M059J (cell line): ENCODE measurements around the gene IRF9. TPM values are rescaled to one million over a fixed set of nuclear protein-coding genes. Genes with fewer than 3 reads are reported as not detected.

ENCODE experiments used
- DNase-seq: peaks from one replicate; pipeline ENCODE4 v3.0.0-alpha.2; 2012; ENCODE audit warnings: low read depth
- total RNA-seq: library from RNA; depleted of rRNA; stranded (reverse); fragments of >200 nt; shearing (Covaris generic); gene quantifications from 2 replicates; pipeline ENCODE4 v1.2.3, GENCODE V29; 2014

IRF9 gene
- total RNA-seq, 1 experiment from 2014 or later = 160 TPM

GRCh38 chr14:24131549-24131966 lies 29.5 kb upstream of the IRF9 start:
- DNase-seq = no peak

DNA sequence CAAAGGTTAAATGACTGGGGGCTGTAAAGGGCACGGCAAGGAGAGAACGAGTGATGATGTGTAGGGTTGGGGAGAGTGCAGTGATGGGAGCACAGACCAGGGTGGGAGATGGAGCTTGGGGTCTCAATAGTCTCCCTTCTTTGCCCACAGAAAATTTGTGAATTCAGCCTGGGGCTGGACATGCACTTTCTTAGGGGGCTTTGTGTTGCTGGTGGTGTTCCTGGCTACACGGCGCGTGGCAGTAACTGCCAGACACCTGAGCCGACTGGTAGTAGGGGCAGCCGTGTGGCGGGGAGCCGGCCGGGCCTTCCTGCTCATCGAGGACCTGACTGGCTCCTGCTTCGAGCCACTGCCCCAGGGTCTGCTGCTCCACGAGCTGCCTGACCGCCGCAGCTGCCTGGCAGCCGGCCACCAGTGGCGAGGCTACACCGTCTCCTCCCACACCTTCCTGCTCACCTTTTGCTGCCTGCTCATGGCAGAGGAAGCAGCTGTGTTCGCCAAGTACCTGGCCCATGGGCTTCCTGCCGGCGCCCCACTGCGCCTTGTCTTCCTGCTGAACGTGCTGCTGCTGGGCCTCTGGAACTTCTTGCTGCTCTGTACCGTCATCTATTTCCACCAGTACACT lies 28.9 kb upstream of the IRF9 start:
- DNase-seq = no peak

GRCh38 chr14:24132976-24133375 lies 28.1 kb upstream of the IRF9 start:
- no peak for DNase-seq

DNA sequence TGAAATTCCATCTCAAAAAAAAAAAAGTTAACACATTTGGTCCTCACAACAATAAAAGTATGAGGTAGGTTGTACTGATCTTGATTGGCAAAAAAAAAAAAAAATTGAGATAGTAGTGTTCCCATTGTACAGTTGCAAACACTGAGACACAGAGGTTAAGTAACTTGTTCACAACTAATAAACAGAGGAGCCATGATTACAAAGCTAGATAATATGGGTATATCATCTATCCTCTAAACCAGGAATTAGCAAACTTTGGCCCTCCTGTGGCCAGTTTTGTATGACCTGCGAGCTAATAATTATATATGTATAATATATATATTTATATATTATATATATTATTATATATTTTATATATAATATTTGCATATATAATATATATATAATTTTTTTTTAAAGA lies 27.3 kb upstream of the IRF9 start:
- no peak for DNase-seq

- no peak for DNase-seq
Observed at GRCh38 chr14:24135584-24135833, 25.6 kb upstream of the IRF9 start.

- DNase-seq = peak; percentile 81
Observed at GRCh38 chr14:24135834-24136683, 25.0 kb upstream of the IRF9 start, which contains the start of gene PSME1. Gene PSME1, plus strand, starts transcription at chr14:24136194. Its CDS starts 69 bp downstream, at chr14:24136263.

- DNase-seq = no peak
Observed at GRCh38 chr14:24136684-24137528, 24.2 kb upstream of the IRF9 start.

DNA sequence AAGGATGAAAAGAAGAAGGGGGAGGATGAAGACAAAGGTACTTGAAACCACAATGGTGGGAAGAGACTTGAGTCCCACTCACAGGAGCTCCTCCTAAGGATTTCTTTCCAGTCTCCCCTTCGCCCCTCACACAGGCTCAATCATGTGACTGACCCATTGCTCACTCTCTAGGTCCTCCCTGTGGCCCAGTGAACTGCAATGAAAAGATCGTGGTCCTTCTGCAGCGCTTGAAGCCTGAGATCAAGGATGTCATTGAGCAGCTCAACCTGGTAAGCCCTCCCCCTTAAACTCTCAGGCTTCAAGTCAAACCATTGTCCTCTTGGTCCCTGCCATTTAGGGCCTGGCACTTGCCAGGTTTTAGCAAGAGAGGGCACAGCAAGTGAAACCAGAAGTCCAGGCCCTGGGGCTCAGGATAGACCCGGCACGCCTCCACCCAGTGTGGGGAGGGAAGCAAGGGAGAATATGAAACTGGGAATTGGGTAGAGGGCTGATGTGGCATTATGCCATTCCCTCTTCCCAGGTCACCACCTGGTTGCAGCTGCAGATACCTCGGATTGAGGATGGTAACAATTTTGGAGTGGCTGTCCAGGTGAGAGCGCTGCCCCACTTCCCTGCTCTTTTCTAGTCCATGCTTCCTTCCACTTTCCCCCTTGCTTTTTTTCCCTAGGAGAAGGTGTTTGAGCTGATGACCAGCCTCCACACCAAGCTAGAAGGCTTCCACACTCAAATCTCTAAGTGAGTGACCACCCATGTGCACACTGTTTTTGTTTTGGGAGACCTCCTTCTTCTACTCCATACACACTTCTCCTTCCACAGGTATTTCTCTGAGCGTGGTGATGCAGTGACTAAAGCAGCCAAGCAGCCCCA lies 23.3 kb upstream of the IRF9 start:
- DNase-seq = no peak

DNA sequence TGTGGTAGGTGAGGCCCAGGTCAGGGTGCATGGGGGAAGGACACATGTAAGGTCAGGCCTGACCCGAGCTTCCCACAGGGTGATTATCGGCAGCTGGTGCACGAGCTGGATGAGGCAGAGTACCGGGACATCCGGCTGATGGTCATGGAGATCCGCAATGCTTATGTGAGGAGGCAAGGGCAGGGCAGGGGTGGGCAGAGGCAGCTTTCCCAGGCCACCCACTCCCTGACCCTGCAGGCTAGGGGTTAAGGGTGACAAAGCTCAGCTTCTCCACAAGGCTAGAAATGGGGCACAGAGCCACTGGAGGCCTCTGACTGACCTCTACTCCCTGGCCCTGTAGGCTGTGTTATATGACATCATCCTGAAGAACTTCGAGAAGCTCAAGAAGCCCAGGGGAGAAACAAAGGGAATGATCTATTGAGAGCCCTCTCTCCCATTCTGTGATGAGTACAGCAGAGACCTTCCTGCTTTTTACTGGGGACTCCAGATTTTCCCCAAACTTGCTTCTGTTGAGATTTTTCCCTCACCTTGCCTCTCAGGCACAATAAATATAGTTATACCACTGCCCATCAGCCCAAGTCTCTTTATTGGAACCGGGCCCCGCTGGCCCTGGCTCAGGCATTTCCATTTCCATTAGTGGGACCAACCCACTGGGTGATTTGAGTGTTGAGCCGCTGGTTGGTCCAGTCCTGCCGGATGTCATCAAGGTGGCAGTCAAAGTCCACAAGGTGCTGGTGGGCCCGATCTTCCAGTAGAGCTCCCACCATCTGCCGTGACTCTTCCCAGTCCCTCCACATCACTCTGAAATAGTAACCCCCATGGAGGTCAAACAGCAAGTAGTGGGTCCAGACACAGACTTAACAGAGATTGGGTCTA lies 22.4 kb upstream of the IRF9 start:
- DNase-seq = no peak

GRCh38 chr14:24139272-24139934 lies 21.7 kb upstream of the IRF9 start:
- DNase-seq = no peak

DNA sequence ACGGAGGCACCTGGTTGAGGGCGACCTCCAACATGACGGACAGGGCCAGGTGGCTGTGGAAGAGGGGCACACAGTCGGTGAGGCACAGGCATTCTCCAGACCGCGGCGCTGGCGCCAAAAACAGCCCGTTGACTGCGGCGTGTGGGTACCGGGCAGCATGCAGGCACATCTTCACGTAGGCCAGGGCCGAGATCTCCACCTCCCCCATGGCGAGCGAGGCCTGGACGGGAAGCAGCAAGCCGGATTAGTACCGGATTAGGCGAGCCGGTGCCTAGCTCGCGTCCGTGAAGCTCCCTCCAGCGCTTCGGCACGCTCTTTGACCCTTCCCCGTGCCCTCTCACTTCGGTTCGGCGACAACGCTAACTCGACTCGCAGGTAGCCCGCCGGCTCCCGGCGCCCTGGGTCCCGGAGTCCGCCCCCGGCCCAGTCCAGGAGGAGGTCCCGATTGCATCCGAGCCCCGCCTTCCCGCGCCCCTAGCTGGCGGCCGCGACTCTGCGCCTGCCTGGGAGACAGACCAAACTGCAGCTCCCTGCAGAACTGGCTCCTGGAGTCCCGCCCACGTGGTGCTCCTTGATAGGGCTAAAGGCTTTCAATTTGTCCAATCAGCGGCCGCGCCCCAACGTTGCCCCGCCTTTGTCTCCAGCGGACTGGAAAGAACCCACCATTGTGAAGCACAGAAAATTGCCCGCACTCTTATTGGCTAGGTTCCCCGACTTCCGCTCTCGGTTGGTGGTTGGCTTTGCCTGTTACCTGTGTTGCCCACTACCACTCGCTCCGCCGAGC lies 19.8 kb upstream of the IRF9 start, which contains the start of gene EMC9:
TSS of gene EMC9 (minus strand) at position 495 of the 784 bp plus-strand sequence. CDS start at position 208, 287 bp downstream.
- DNase-seq = peak; percentile 99

GRCh38 chr14:24143511-24143910 lies 17.6 kb upstream of the IRF9 start:
- DNase-seq = peak; percentile 57

DNA sequence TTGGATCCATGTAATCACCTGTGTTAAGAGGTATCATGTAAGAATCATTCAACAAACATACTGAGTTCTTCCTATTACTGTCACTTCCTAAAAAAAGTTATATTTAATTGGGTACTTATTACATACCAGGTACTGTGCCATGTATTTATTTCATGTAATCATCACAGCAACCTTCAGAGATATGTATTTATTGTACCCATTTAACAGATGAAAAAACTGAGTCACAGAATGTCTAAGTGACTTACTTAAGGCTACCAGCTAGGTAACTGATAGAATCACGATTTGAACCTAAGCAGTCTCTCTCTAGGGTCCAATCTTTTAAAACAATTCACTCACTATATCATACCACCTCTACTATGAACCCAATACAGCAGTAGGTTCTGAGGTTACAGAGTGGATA lies 16.6 kb upstream of the IRF9 start:
- no peak for DNase-seq

DNA sequence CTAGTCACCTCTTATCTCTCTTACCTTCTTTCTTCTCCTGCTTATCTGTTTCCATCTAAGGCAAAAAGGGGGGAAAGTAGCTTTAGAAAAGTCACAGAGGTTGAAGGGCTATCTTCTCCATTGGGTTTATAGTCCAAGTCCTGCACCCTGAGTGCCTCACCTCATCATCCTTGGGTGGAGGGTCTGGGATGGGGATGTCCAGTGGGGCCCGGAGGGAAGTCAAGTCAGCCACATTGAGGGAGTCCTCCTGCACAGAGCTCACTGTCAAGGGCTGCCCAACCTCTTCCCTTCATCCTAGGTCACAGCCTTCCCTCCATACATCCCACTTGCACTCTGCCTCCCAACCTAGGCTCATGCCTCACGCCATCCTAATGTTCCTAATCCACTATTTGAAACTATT lies 15.8 kb upstream of the IRF9 start:
- no peak for DNase-seq

DNA sequence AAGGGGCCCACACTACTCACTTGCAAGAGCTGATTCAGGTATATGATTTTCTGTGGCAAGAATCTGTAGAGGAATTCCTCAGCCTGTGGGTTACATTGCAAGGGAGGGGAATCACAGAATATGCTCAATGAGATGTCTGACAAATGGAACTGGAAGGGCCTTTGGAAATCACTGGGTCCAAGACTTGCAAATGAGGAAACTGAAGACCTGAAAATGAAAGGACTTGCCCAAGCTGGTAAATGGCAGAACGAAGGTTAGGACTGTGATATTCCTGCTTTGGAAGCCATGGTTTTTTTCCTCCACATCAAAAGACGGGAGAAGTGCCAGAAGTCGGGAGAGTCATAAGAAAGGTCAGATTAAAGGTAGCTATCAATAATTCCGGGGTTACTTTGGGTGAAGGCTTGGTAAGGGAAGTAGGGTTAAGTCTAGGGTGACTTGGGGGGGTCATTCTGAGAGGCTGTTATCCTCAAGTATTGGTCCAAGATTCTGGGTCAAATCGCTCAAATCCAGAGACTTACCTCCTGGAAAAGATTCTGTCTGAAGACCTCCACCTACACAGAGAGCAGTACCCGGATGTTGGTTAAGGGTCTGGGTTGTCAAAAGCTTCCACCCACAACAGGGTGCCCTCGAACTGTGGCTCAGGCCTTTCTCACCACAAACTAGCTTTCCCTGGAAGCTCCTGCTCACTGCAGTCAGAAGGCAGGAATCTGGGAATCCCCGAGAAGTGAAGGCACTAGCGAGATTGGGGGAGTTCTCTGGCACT lies 15.2 kb upstream of the IRF9 start:
- peak; percentile 30 for DNase-seq

- DNase-seq = peak; percentile 97
Observed at GRCh38 chr14:24146453-24146977, 14.6 kb upstream of the IRF9 start, which contains the start of gene PSME2. Gene PSME2, minus strand, starts transcription at chr14:24146610. Its CDS starts 29 bp downstream, at chr14:24146581.

- peak; percentile 98 for DNase-seq
Observed at GRCh38 chr14:24146978-24147760, 13.9 kb upstream of the IRF9 start, which contains the start of gene RNF31. Gene RNF31, plus strand, starts transcription at chr14:24147498. Its CDS starts 201 bp downstream, at chr14:24147699.
